ENCODE measurements around the gene MS4A10.

Gene MS4A10

GRCh38 chr11:60825118-60825517, 40.0 kb downstream of the MS4A10 start:
- no peak for DNase-seq (ENCODE audit: low read depth in 2 of 2)

GRCh38 chr11:60825790-60826189, 40.7 kb downstream of the MS4A10 start:
- no peak for DNase-seq (ENCODE audit: low read depth in 2 of 2)

- no peak for DNase-seq (ENCODE audit: low read depth in 2 of 2)
These were observed 45.5 kb downstream of the MS4A10 start for GRCh38 chr11:60830478-60831142.

GRCh38 chr11:60831143-60831500, 46.0 kb downstream of the MS4A10 start:
- peak; percentile 25 to 30 for DNase-seq (ENCODE audit: low read depth in 2 of 2)

- DNase-seq (ENCODE audit: low read depth in 2 of 2), result no peak
These were observed 46.5 kb downstream of the MS4A10 start for GRCh38 chr11:60831501-60832079.

- DNase-seq (ENCODE audit: low read depth in 2 of 2), result no peak
These were observed 49.8 kb downstream of the MS4A10 start for GRCh38 chr11:60834742-60835533.

- no peak for DNase-seq (ENCODE audit: low read depth in 2 of 2)
These were observed 50.4 kb downstream of the MS4A10 start for GRCh38 chr11:60835534-60835846.

- DNase-seq (ENCODE audit: low read depth in 2 of 2), result no peak
These were observed 51.9 kb downstream of the MS4A10 start for GRCh38 chr11:60836866-60837515.

GRCh38 chr11:60838132-60838531, 53.0 kb downstream of the MS4A10 start:
- no peak for DNase-seq (ENCODE audit: low read depth in 2 of 2)

GRCh38 chr11:60840470-60841430, 55.6 kb downstream of the MS4A10 start:
- peak; percentile 89 to 90 for DNase-seq (ENCODE audit: low read depth in 2 of 2)

- DNase-seq (ENCODE audit: low read depth in 2 of 2), result peak; percentile 90 to 91
These were observed 56.9 kb downstream of the MS4A10 start, which contains the start of gene CCDC86 for GRCh38 chr11:60841797-60842667. CCDC86 (plus strand) TSS chr11:60842113; CDS start chr11:60842125, 12 bp downstream.

GRCh38 chr11:60842668-60843600, 57.8 kb downstream of the MS4A10 start:
- DNase-seq (ENCODE audit: low read depth in 2 of 2), result no peak

- DNase-seq (ENCODE audit: low read depth in 2 of 2), result no peak
These were observed 59.1 kb downstream of the MS4A10 start for GRCh38 chr11:60844045-60844869.

- DNase-seq (ENCODE audit: low read depth in 2 of 2), result no peak
These were observed 59.7 kb downstream of the MS4A10 start for GRCh38 chr11:60844870-60845221.

GRCh38 chr11:60845338-60845737, 60.2 kb downstream of the MS4A10 start:
- DNase-seq (ENCODE audit: low read depth in 2 of 2), result no peak

- no peak for DNase-seq (ENCODE audit: low read depth in 2 of 2)
These were observed 62.1 kb downstream of the MS4A10 start for GRCh38 chr11:60847281-60847680.

GRCh38 chr11:60847896-60848295, 62.8 kb downstream of the MS4A10 start:
- DNase-seq (ENCODE audit: low read depth in 2 of 2), result no peak

- no peak for DNase-seq (ENCODE audit: low read depth in 2 of 2)
These were observed 63.6 kb downstream of the MS4A10 start for GRCh38 chr11:60848714-60849151.
